ENCODE data around the gene ANKS3. TPM values are rescaled to one million over a fixed set of nuclear protein-coding genes. Genes with fewer than 3 reads are reported as not detected.

The ANKS3 gene
- total RNA-seq, 1 experiment from 2014 or later: 25.5 TPM

- H3K9me3 ChIP-seq (ENCODE audit: control insufficient read depth in 1 of 2, insufficient read depth in 1 of 2, low read depth in 1 of 2, low read length in 2 of 2): no peaks in the 10 kb centered on the region
- no peaks in the 10 kb centered on the region for H4K20me1 ChIP-seq (ENCODE audit: insufficient read depth)
- H3K9me2 ChIP-seq (ENCODE audit: insufficient read depth): no peaks in the 10 kb centered on the region
- intact Hi-C loops (cut with micrococcal nuclease): no loop called here
- peak; percentile 64 for ATAC-seq
- no peaks in the 10 kb centered on the region for H3K27me3 ChIP-seq (ENCODE audit: insufficient read depth, low read length)
- H3K4me2 ChIP-seq (ENCODE audit: low read length): no peak overlapping the region
- RAD21 ChIA-PET (ENCODE audit: low non-redundant PET in 1 of 2, low total read pairs in 2 of 2, uncharacterized antibody in 2 of 2, unreplicated experiment in 2 of 2): no interaction called here
- TF ChIP-seq ELF1 (IDR thresholded peaks at IDR 0.05; ENCODE audit: borderline replicate concordance, low read depth) (no peak), REST (IDR thresholded peaks at IDR 0.05; ENCODE audit: low read depth) (no peak), CTCF (IDR thresholded peaks at IDR 0.05 in 2 of 3, conservative IDR thresholded peaks at IDR 0.05 in 1 of 3; ENCODE audit: borderline replicate concordance in 1 of 3, insufficient read depth in 1 of 3, low read depth in 2 of 3, low read length in 2 of 3) (no peak), EZH2 (IDR thresholded peaks at IDR 0.05) (no peak), POLR2A (IDR thresholded peaks at IDR 0.05; ENCODE audit: borderline replicate concordance, extremely low read depth, insufficient read depth, insufficient read length) (no peak), YY1 (IDR thresholded peaks at IDR 0.05; ENCODE audit: extremely low read depth, insufficient replicate concordance, low read depth, low read length) (no peak)
- H3K27ac ChIP-seq (ENCODE audit: low read depth, low read length): no peak overlapping the region
- CTCF ChIA-PET: no interaction called here
- no peaks in the 10 kb centered on the region for H3K79me2 ChIP-seq (ENCODE audit: insufficient read depth, low read length)
- H3K4me1 ChIP-seq (ENCODE audit: control insufficient read depth in 1 of 2, insufficient read depth in 2 of 2, low read length in 2 of 2): no peaks in the 10 kb centered on the region
- no peak overlapping the region for H3K9ac ChIP-seq (ENCODE audit: low read length)
- no TSS peak for BruUV-seq (replicated peaks)
- no peak for DNase-seq (ENCODE audit: low read depth, low spot score)
- POLR2A ChIA-PET: no interaction called here
- no peak overlapping the region for H2AFZ ChIP-seq (ENCODE audit: low read depth, low read length, poor library complexity, severe bottlenecking)
- no peaks in the 10 kb centered on the region for H3K36me3 ChIP-seq (ENCODE audit: control insufficient read depth in 1 of 2, insufficient read depth in 2 of 2, low read length in 2 of 2)
- no peak overlapping the region for H3K4me3 ChIP-seq (replicated peaks in 1 of 2; ENCODE audit: low read depth in 1 of 2, low read length in 2 of 2)
Measured at GRCh38 chr16:4745274-4745569, 11.2 kb upstream of the ANKS3 start.
